GM21367 (cell line): Measurements from ENCODE around the gene IL20RB.

ENCODE experiments used
- ATAC-seq: cut with Tn5 transposase; IDR thresholded peaks from one replicate; pipeline ENCODE4 v1.9.1; 2021; ENCODE audit not compliant: unreplicated experiment

IL20RB gene

DNA sequence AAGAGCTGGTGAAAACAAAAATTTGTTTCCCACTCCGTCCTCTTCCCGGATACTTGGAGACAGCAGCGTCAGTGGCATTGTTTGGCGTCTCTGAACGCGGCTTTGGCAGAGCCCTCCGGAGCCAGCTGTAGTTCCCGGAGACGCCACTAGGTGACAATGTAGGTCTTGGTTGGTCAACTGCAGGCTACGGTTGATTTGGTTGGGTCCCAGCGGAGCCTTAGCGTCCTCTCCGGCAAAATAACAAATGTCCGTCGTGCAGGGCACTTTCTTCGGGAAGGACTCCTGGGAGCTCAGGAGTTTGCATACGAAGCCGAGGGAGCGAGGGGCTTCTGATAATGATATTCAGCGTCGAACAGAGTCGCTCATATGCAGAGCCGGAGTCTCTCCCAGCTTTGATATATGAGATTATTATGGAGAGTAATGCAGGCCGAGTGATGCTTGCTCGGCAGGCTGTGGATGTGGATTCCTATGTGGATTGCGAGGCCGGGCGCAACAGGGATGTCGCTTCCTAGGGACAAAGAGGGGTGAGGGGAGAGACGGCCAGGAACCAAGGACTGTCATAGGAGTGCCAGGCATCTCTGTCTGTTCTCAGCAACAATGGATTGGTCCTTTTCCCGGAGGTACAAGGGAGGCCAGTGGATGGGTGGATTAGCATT, 74.8 kb downstream of the IL20RB start:
- ATAC-seq, result peak; percentile 71

DNA sequence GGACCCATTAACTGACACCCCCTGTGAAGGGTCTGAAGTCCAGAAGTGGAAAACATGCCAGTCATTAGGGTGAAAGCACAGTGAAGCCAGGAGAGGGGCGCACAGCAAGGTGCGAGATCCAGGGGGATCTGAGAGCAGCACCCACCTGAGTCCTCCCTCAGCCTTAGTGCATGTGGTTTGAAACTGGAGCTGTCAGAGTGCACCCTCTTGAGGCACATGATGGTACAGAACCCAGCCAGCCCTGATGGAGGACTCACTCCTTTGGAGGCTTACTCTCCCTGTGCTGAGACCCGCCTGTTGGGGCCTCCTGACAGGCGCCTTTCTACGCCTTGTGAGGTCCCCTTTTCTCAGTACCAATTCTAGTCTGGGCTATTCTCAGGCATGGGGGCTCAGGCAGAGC, 77.8 kb downstream of the IL20RB start:
- peak; percentile 44 for ATAC-seq

DNA sequence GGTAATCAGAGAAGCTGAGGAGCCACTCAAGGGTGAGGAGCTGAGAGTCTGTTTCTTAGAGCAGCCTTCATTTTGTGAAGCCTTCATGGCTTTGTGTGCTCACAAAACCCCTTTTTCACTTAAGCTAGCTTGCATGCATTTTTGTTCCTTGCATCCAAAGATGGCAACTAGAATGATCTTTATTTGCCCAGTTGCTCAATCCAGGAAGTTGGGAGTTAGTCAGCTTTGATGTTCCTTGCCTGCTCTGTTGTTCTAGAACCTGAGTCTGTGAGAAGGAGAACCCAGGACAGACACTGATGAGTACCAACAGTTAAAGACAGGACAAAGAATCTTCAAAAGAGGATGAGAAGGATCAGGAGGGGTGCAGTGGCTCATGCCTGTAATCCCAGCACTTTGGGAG, 81.8 kb downstream of the IL20RB start:
- no peak for ATAC-seq

DNA sequence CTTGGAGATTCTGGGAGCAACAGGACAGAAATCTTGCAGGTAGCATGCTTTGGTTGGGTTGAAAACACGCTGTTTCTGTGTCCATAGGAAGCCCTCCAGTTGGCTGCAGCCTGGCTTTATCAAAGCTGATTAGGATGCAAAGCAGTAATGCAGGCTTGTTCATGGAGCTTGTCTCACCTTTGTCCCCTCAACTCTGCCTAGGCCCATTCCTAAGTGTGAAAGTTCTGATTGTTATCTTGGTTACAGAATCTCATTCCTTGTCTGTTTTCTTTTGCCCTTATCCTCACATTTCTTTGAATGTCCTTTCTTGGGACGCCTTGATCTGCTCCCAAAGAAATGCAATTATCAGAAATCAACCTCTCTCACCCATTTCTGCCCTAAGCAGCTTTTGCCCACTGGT, 83.5 kb downstream of the IL20RB start:
- ATAC-seq, result no peak

DNA sequence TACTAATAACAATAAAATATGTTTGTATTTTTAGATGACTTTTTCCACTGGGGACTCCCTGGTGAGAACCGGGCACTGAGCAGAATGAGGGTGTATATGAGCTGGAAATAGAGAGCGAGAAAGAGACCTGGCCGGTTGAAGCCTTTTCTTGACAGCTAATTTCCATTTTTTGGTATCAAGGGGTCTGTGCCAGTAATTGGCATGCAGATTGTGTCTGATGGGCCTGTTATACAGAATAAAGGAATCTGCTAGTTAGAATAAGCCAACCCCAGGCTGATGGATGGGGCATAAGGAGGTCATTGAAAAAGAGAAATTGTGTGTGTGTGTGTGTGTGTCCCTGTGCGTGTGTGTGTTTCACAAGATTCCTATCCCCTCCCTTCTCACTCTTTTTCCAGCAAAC, 83.9 kb downstream of the IL20RB start:
- no peak for ATAC-seq

DNA sequence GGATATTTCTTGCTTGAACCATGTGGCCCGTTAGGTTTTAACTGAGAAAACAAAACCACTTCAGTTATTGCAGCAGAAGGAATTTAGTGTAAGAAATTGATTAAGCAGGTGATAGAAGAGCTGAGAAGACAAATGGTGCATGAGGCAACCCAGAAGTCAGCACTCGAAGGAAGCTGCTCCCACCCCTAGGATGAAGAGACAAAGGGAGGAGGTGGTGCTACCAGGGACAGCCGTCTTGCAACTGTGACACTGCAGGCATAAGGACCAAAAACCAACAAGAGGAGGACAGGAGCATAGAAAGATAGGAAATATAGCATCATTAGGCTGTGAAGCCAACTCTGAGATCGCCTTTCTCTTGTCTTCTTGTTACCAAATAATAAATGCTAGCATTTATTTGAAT, 89.0 kb downstream of the IL20RB start:
- no peak for ATAC-seq

DNA sequence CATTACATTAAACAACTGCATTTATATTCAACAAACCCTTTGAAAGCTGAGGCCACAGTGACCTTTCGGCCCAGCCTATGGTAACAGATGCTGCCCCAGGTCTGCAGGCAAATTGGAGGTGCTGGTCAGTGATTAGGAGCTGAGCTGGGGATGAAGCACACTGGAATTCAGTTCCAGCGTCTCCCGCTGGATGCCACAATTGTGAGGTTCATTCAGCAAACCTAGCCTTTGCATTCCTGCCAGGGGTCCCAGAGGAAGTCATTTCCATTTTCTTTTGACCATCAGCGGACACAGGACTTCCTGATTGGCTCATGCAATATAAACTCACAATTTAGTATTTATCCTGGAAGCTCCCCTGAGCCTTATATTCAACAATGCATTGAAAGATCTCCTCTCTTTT, 89.5 kb downstream of the IL20RB start:
- ATAC-seq, result no peak

DNA sequence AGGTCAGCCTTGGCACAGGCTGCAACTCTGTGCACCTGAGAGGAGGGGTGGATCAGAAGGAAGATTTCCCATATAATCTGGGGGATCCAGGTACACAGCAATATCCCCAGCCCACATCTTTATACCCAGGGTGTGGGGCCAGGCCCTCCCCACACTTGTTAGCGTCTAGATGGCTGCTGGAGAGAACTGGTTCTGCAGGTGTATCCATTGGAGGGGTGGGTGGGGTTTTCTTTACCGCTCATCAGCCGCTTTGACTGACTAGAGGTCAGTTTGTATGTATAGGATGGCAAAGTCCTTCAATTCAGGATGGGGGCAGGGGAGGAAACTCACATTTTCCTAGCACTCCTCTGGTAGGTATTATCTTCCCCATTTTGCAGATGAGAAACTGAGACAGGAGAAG, 92.5 kb downstream of the IL20RB start:
- no peak for ATAC-seq

DNA sequence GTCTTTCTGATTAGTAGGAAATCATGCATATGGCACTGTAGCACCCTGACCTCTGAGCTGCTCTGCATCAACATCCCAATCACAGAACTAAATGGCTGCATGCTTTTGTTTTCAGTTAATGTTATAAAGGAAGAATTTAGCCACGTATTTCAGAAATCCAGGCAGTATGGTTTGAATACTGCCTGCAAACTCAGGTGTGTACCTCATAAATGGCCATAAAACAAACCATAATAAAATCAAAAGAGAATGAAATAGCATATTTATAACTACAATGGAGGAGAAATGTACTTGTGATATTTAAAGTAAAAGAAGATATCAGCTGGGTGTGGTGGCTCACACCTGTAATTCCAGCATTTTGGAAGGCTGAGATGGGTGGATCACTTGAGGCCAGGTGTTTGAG, 94.5 kb downstream of the IL20RB start:
- ATAC-seq, result no peak
